ENCODE results near the gene ADAM12.

The ADAM12 gene

DNA sequence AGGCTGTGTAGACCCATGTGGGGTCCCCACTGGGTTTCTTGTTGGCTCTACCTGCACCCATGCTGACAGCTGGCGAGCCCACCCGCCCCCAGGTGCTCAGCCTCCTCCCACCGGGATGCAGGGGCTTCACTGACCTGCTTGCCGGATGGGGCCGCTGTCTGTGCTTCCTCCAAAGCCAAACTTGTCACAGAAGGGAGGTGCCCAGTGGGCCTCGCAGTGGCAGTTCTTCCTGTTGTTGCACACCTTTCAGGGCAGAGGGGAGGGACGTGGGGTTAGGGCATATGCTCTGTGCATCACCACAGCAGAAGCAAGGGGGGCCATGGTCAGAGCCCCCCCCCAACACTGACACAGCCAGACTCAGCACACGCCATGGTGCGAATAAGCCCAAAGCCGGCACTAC is 345.4 kb downstream of the ADAM12 start:
- no peak overlapping the region for H3K4me3 ChIP-seq (ENCODE audit: low read depth, low read length)
- TF ChIP-seq SCRT1 (tag by site-specific recombination; IDR thresholded peaks at IDR 0.05; ENCODE audit: borderline replicate concordance): no peak
- no peak for TF ChIP-seq ZSCAN16 (tag by site-specific recombination; IDR thresholded peaks at IDR 0.05)
- H3K27ac ChIP-seq (ENCODE audit: extremely low read depth, low read depth, low read length): no peak overlapping the region
- no peaks in the 10 kb centered on the region for H3K9me3 ChIP-seq (ENCODE audit: control insufficient read depth, insufficient read depth, low read depth, low read length)
- CTCF ChIA-PET: no interaction called here
- H3K4me1 ChIP-seq (ENCODE audit: control insufficient read depth, insufficient read depth, low read length): no peaks in the 10 kb centered on the region
- no peaks in the 10 kb centered on the region for H3K36me3 ChIP-seq (ENCODE audit: control insufficient read depth in 2 of 2, insufficient read depth in 1 of 2, low read length in 2 of 2)
- POLR2A ChIA-PET: no interaction called here

DNA sequence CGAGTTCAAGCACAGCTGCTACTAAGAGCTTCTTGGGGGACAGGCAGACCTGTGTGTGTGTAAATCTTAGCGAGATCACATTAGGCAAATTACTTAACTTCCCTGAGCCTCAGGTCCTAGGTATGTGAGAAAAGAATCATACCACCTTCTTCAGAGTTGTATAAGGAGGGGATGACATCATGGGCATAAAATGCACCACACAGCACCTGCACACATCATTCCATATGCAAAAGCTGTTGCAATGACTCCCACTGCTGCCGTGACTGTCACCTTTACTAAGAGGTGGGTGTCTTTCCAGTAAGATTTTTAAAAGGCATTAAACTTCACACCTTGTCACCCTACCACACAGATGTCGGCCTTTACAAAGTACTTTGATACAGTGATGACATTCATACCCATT is 345.9 kb downstream of the ADAM12 start:
- TF ChIP-seq, protein P1, sequence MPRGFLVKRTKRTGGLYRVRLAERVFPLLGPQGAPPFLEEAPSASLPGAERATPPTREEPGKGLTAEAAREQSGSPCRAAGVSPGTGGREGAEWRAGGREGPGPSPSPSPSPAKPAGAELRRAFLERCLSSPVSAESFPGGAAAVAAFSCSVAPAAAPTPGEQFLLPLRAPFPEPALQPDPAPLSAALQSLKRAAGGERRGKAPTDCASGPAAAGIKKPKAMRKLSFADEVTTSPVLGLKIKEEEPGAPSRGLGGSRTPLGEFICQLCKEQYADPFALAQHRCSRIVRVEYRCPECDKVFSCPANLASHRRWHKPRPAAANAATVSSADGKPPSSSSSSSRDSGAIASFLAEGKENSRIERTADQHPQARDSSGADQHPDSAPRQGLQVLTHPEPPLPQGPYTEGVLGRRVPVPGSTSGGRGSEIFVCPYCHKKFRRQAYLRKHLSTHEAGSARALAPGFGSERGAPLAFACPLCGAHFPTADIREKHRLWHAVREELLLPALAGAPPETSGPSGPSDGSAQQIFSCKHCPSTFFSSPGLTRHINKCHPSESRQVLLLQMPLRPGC (tag by site-specific recombination; IDR thresholded peaks at IDR 0.05): no peak
- no peak for TF ChIP-seq KLF7 (tag by site-specific recombination; IDR thresholded peaks at IDR 0.05; ENCODE audit: borderline replicate concordance)
- TF ChIP-seq, protein P2, sequence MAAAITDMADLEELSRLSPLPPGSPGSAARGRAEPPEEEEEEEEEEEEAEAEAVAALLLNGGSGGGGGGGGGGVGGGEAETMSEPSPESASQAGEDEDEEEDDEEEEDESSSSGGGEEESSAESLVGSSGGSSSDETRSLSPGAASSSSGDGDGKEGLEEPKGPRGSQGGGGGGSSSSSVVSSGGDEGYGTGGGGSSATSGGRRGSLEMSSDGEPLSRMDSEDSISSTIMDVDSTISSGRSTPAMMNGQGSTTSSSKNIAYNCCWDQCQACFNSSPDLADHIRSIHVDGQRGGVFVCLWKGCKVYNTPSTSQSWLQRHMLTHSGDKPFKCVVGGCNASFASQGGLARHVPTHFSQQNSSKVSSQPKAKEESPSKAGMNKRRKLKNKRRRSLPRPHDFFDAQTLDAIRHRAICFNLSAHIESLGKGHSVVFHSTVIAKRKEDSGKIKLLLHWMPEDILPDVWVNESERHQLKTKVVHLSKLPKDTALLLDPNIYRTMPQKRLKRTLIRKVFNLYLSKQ (tag by site-specific recombination; IDR thresholded peaks at IDR 0.05; ENCODE audit: borderline replicate concordance): no peak
- no peak for TF ChIP-seq MYNN (tag by site-specific recombination; IDR thresholded peaks at IDR 0.05; ENCODE audit: borderline replicate concordance)
- no peak for TF ChIP-seq ZBTB21 (tag by site-specific recombination; IDR thresholded peaks at IDR 0.05)
- TF ChIP-seq BCL11A (tag by site-specific recombination; IDR thresholded peaks at IDR 0.05; ENCODE audit: low read depth): no peak
- TF ChIP-seq SALL2 (tag by site-specific recombination; IDR thresholded peaks at IDR 0.05; ENCODE audit: borderline replicate concordance): no peak
- TF ChIP-seq, protein P3, sequence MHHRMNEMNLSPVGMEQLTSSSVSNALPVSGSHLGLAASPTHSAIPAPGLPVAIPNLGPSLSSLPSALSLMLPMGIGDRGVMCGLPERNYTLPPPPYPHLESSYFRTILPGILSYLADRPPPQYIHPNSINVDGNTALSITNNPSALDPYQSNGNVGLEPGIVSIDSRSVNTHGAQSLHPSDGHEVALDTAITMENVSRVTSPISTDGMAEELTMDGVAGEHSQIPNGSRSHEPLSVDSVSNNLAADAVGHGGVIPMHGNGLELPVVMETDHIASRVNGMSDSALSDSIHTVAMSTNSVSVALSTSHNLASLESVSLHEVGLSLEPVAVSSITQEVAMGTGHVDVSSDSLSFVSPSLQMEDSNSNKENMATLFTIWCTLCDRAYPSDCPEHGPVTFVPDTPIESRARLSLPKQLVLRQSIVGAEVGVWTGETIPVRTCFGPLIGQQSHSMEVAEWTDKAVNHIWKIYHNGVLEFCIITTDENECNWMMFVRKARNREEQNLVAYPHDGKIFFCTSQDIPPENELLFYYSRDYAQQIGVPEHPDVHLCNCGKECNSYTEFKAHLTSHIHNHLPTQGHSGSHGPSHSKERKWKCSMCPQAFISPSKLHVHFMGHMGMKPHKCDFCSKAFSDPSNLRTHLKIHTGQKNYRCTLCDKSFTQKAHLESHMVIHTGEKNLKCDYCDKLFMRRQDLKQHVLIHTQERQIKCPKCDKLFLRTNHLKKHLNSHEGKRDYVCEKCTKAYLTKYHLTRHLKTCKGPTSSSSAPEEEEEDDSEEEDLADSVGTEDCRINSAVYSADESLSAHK (tag by site-specific recombination; IDR thresholded peaks at IDR 0.05): no peak
- no peak for TF ChIP-seq YY2 (tag by site-specific recombination; IDR thresholded peaks at IDR 0.05)
- CTCF ChIA-PET: no interaction called here
- no peaks in the 10 kb centered on the region for H3K36me3 ChIP-seq (ENCODE audit: control insufficient read depth in 2 of 2, insufficient read depth in 1 of 2, low read length in 2 of 2)
- no peak overlapping the region for H3K4me3 ChIP-seq (ENCODE audit: low read depth, low read length)
- POLR2A ChIA-PET: no interaction called here
- no peaks in the 10 kb centered on the region for H3K4me1 ChIP-seq (ENCODE audit: control insufficient read depth, insufficient read depth, low read length)
- no peaks in the 10 kb centered on the region for H3K9me3 ChIP-seq (ENCODE audit: control insufficient read depth, insufficient read depth, low read depth, low read length)
- no peak overlapping the region for H3K27ac ChIP-seq (ENCODE audit: extremely low read depth, low read depth, low read length)

DNA sequence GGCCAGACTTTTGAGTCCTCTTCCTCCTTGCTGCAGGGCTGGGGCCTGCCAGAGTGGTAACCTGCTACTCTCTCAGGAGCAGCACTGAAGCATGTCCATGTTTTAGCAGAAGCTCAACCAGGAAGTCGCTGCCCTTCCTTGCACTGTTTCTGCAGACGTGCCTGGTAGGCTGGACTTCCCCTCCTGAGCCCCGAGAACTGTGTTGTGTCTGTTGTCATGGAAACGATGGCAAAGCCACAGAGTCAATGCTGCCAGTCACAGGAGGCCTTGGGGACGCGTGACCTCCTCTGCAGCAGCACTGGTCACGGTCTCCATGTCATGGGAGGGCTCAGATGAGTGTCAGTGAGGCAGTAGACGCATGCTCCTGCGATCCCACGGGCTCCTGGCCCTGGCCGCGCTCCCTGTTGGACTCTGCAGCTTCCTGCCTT is 346.5 kb downstream of the ADAM12 start:
- H3K27ac ChIP-seq (ENCODE audit: extremely low read depth, low read depth, low read length): no peak overlapping the region
- POLR2A ChIA-PET: no interaction called here

More for the DNA sequence above, 346.5 kb downstream of the ADAM12 start:
- H3K9me3 ChIP-seq (ENCODE audit: control insufficient read depth, insufficient read depth, low read depth, low read length): no peaks in the 10 kb centered on the region
- no peaks in the 10 kb centered on the region for H3K36me3 ChIP-seq (ENCODE audit: control insufficient read depth in 2 of 2, insufficient read depth in 1 of 2, low read length in 2 of 2)
- H3K4me1 ChIP-seq (ENCODE audit: control insufficient read depth, insufficient read depth, low read length): no peaks in the 10 kb centered on the region
- no peak overlapping the region for H3K4me3 ChIP-seq (ENCODE audit: low read depth, low read length)
- CTCF ChIA-PET: no interaction called here
- TF ChIP-seq ZNF202 (tag by site-specific recombination; IDR thresholded peaks at IDR 0.05; ENCODE audit: borderline replicate concordance) (no peak), ZNF510 (tag by site-specific recombination; IDR thresholded peaks at IDR 0.05; ENCODE audit: insufficient replicate concordance) (no peak), KLF1 (tag by site-specific recombination; IDR thresholded peaks at IDR 0.05) (no peak), HOXD13 (CRISPR knock-in tag; IDR thresholded peaks at IDR 0.05; ENCODE audit: borderline replicate concordance) (no peak), IKZF3 (tag by site-specific recombination; IDR thresholded peaks at IDR 0.05) (no peak)
- TF ChIP-seq, protein P4, sequence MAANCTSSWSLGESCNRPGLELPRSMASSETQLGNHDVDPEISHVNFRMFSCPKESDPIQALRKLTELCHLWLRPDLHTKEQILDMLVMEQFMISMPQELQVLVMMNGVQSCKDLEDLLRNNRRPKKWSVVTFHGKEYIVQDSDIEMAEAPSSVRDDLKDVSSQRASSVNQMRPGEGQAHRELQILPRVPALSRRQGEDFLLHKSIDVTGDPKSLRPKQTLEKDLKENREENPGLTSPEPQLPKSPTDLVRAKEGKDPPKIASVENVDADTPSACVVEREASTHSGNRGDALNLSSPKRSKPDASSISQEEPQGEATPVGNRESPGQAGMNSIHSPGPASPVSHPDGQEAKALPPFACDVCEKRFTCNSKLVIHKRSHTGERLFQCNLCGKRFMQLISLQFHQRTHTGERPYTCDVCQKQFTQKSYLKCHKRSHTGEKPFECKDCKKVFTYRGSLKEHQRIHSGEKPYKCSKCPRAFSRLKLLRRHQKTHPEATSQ (tag by site-specific recombination; IDR thresholded peaks at IDR 0.05): no peak
